ENCODE data around the gene ZNF37A.
"Not testable (repeated sequence)": the region's sequence is repeated elsewhere in the genome, so short reads cannot be mapped to it uniquely, and the experiment has no call there.

ZNF37A gene

GRCh38 chr10:38150891-38151463 lies 56.8 kb downstream of the ZNF37A start:
- DNase-seq: not testable (repeated sequence)

DNA sequence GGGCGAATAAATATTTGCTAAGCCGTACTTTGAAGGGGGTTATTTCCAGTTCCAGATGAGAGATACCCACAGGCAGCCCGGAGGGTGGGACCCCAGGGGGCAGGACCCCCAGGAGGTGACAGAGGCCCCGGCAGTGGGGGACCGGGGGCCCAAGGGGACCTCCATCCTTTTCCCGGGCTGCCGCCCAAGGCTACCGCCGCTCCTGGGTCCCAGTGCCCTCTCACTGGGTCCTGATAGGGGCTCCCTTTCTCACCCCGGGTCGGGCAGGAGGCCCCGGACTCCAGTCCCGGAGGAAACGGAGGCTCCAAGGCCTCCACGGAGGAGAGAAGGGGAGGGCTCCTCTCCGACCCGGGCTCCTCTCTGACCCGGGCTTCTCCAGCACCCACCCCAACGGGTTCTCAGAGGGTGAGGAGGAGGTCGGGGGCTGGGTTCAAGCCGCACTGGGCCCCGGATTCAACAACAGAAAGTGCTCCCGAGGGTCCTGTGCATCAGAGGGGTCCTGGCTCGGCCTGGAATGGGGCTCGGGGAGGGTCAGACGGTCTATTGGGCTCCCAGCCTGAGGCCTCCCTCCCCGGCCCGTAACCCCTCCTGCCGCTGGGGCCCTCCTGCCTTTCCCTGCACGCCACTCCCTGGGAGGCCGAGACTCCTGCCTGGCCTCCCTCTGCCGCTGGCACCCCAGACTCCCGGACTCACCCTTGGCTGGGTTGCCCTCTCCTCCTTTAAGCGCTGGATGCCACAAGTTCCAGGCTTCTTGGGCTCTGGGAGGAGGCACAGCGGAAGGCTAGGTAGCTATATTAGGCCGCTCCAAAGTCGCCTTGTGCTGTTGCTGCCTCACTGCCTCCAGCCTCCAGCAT lies 62.5 kb downstream of the ZNF37A start:
- no peak for DNase-seq

- no peak for DNase-seq
These were observed 63.1 kb downstream of the ZNF37A start for GRCh38 chr10:38157270-38157685.

GRCh38 chr10:38159004-38159403 lies 64.9 kb downstream of the ZNF37A start:
- DNase-seq: no peak

DNA sequence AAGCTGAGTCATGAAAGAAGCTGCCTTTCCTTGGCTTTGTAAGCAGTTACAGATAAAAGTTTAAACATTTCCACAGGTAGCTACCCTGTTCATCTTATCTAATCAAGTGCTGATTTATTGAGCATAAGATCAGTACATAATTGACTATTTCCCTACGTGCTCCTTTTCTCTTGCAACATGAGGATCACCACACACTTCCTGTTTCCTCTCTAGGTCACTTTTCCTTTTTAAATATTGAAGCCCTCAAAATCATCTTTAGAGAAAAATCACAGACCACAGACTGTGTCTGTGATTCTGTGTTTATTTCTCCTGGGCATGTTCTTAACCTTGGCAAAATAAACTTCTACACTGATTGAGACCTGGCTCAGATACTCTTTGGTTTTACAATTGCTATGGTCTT lies 69.5 kb downstream of the ZNF37A start:
- DNase-seq: no peak

DNA sequence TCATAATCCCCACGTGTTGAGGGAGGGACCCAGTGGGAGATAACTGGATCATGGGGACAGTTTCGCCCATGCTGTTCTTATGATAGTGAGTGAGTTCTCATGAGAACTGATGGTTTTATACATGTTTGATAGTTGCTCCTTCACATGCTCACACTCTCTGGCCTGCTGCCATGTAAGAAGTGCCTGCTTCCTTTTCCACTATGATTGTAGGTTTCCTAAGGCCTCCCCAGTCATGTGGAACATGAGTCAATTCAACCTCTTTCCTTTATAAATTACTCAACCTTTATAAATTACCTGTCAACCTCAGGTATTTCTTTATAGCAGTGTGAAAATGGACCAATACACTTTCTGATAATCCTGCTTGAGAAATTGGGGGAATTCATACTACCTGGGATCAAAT lies 80.2 kb downstream of the ZNF37A start:
- DNase-seq: no peak

- DNase-seq: no peak
These were observed 90.3 kb downstream of the ZNF37A start for GRCh38 chr10:38184477-38184876.

Measured in activated CD4-positive, alpha-beta T cell treated with anti-CD3 and anti-CD28 coated beads, Interleukin-2, Interleukin-6, amounts not matched to agents 100 ng/mL and 50 ng/mL, durations not matched to agents 16 hours and 8 hours (primary cell).